Cardiac septum (tissue), 1 donor: ENCODE results near the gene NXF1. TPM values are rescaled to one million over a fixed set of nuclear protein-coding genes. Genes with fewer than 3 reads are reported as not detected.
"Not testable (repeated sequence)": the region's sequence is repeated elsewhere in the genome, so short reads cannot be mapped to it uniquely, and the experiment has no call there.

Source experiments
- DNase-seq: peaks from one replicate; pipeline ENCODE4 v3.0.0-alpha.2; 2020; ENCODE audit warnings: low spot score
- intact Hi-C: fragments of 100-400 bp; cut with DNase I; formaldehyde crosslinking; loops from one replicate; pipeline ENCODE4 v1.14.0; 2022
- long read RNA-seq: library from polyadenylated mRNA; unstranded; transcript quantifications from one replicate; pipeline ENCODE4 v2.0.0, GENCODE V29; 2021
- total RNA-seq: library from RNA; stranded (reverse); fragmentation: NEBNext Ultra II Directional; extraction: Animal tissue kit (Norgen Biotek cat#: 25700); gene quantifications from one replicate; pipeline ENCODE4 v1.2.1, GENCODE V29; 2021
- donor health status: DM: no; HTN: no; CAD: no.

The NXF1 gene
- total RNA-seq, result 36.7 TPM
- long read RNA-seq, full-length matches to known transcripts, result 4 of 25 reads
- long read RNA-seq, partial matches to known transcripts, result 16 of 25 reads
- long read RNA-seq, other reads (novel, unspliced or antisense), result 5 of 25 reads

- DNase-seq, result peak; percentile 98
- intact Hi-C loops, result loop anchor here (1.0 to 2.0 kb wide), 2 partner anchors 13 to 18 kb away; partner anchors contain the start of genes TMEM179B and TMEM223
These were observed at the start of gene NXF1 for GRCh38 chr11:62805076-62805892. Gene NXF1, minus strand, starts transcription at chr11:62805440. Its CDS starts 84 bp downstream, at chr11:62805356.

DNA sequence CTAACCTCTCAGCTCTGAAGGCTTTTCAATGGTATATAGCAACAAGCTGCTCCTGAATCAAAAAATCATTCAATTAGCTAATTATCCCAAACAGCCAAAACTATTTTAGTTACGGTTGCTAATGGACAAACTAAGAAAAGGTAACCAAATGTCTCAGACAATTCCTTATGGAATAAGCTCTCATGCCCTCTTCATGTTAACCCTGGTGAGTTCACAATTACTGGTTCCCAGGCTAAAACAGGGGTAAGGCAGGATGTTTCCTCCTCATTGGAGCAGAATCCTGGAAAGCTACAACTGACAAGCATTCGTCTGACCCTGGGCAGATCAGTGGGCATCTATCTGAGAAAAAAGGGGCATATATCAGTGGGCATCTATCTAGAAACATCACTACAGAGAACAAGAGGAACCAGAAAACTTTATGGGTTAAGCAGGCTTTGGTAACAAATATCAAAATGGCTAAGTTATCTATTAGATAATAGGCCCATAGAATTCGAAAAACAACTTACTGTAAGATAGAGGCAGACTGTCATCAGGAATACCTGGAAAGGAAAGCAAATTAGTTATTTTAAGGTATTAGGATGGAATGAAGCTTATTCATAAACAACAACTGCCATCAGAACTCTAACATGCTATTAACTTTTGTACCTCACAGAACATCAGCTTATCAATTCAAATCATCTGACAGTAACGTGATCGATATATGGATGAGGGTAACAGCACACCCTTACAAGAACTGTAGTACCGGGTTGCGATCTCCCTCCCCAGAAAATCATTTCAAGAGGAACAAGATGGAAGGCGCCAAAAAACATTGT lies 49.0 kb upstream of the NXF1 start:
- intact Hi-C loops, result loop anchor here (1.0 kb wide), 1 partner anchor 12 kb away; no protein-coding TSS in a partner anchor
- no peak for DNase-seq

DNA sequence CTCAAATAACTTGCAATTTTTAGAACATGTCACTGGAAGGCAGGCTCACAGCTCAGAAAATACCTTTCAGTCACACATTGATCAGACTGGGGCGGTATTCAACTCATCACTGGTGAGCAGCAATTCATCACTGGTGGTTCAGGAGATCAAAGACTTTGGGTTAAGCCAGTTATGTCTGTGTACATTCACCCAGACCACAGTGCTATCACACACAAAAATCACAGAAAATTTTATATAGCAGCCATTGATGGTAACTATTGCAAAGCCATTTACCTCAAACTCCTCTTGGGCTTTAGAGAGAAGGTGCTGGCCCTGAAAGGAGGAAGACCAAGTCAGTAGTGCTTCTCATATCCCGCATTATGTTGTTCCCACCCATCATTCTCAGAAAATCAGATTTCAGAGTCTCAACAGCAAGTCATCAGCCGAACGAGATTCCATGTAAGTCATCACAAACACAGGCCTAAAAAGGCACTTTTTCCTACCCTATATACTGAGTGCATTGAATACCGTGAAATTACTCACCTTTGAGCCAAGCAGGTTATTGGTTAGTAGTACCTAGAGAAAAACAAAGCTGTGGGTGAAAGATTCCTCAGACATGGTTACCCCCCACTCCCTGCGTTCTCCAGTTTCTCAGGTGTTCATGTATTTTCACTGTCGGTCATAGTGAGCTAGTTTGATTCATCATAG lies 48.2 kb upstream of the NXF1 start:
- no peak for DNase-seq
- intact Hi-C loops, result no loop called here

- no peak for DNase-seq
- intact Hi-C loops, result no loop called here
These were observed 47.4 kb upstream of the NXF1 start for GRCh38 chr11:62852523-62853188.

DNA sequence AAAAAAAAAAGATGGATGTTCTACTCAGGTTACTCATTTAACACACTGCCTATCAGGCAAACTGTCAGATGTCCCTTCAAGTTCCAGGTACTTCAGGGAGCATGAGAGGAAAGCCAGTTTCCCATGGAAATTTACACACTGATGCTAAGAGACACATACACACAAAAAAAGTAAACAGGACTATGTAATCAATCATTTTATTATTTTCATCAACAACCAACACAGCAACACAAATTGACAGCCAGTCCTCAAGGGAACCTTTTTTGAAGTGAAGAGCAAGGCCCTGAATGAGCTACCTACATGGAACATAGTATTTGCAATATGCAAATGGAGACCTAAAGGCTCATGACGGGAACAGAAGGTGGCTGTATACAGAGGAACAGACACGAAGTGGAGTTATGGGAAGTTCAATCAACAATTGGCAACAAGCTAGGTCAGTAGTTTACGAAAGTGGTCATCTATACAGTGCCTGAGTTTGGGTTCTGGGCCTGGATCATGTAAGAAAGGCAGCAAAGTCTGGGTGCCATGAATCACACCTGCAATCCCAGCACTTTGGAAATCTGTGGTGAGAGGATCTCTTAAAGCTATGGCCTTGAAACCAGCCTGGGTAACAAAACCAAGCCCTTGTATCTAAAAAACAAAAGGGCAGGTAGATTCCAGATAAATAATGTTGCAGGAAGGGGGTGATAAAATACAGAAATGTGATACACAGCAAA lies 46.7 kb upstream of the NXF1 start:
- intact Hi-C loops, result no loop called here
- no peak for DNase-seq

DNA sequence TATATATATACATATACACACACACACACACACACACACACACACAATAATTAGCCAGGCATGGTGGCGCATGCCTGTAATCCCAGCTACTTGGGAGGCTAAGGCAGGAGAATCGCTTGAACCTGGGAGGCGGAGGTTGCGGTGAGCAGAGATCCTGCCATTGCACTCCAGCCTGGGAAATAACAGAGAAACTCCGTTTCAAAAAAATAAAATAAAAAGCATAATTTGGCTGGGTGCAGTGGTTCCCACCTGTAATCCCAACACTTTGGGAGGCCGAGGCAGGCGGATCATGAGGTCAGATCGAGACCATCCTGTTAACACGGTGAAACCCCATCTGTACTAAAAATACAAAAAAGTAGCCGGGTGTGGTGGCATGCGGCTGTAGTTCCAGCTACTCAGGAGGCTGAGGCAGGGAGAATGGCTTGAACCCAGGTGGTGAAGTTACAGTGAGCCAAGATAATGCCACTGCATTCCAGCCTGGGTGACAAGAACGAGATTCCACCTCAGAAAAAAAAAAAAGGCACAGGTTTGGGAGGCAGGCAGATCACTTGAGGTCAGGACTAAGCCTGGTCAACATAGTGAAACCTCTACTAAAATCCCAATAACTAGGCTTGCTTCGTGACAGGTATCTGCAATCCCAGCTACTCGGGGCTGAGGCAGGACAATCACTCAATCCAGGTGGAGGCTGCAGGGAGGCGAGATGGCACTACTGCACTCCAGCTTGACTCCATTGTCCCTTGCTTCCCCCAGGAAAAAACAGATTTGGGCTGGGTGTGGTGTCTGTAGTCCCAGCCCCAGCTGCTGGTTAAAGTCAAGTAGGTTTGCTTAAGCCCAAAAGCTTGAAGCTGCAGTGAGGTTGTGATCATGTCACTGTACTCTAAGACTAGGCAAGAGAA lies 45.9 kb upstream of the NXF1 start:
- DNase-seq, result no peak
- intact Hi-C loops, result no loop called here

GRCh38 chr11:62847767-62848314 lies 42.6 kb upstream of the NXF1 start:
- no peak for DNase-seq
- intact Hi-C loops, result no loop called here

DNA sequence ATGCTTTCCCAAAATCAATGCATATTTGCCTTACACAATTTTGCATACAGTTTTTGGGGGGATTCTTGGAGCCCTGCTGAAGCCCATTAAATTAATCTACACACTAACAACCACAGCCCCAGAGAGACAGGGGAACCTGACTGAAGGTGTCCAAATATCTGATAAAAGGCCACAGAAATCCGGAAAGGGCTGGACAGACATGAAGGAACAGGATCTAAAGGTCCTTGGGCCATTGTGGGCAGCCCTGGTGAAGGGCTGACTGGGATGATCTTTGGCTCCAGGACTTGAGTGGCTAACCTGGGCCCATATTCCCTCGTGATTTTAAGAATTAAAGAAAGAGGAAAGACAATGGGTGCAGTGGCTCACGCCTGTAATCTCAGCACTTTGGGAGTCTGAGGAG lies 40.9 kb upstream of the NXF1 start:
- intact Hi-C loops, result no loop called here
- no peak for DNase-seq

- intact Hi-C loops, result no loop called here
- DNase-seq, result no peak
These were observed 38.9 kb upstream of the NXF1 start for GRCh38 chr11:62844154-62844553.

DNA sequence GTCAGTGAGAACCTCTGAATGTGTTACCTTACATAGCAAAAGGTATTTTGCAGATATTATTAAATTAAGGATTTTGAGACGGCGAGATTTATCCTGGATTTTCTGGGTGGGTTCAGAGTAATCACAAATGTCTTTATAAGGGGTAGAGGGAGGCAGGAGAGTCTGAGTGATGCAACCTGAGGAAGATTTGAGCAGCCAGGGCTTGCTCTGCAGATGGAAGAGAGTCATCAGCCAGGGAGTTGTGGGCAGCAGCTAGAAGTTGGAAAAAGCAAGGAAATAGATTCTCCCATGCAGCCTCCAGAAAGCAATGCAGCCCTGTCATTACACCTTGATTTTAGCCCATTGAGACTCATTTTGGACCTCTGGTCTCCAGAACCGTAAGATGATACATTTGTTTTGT lies 38.2 kb upstream of the NXF1 start:
- no peak for DNase-seq
- intact Hi-C loops, result no loop called here

GRCh38 chr11:62842891-62843290 lies 37.7 kb upstream of the NXF1 start:
- intact Hi-C loops, result loop anchor here (1.0 kb wide), 1 partner anchor 11 kb away; no protein-coding TSS in a partner anchor

GRCh38 chr11:62842171-62842741 lies 37.0 kb upstream of the NXF1 start:
- intact Hi-C loops, result loop anchor here (1.0 kb wide), 1 partner anchor 12 kb away; no protein-coding TSS in a partner anchor
- no peak for DNase-seq

More at GRCh38 chr11:62842891-62843290, 37.7 kb upstream of the NXF1 start:
- DNase-seq, result not testable (repeated sequence)

DNA sequence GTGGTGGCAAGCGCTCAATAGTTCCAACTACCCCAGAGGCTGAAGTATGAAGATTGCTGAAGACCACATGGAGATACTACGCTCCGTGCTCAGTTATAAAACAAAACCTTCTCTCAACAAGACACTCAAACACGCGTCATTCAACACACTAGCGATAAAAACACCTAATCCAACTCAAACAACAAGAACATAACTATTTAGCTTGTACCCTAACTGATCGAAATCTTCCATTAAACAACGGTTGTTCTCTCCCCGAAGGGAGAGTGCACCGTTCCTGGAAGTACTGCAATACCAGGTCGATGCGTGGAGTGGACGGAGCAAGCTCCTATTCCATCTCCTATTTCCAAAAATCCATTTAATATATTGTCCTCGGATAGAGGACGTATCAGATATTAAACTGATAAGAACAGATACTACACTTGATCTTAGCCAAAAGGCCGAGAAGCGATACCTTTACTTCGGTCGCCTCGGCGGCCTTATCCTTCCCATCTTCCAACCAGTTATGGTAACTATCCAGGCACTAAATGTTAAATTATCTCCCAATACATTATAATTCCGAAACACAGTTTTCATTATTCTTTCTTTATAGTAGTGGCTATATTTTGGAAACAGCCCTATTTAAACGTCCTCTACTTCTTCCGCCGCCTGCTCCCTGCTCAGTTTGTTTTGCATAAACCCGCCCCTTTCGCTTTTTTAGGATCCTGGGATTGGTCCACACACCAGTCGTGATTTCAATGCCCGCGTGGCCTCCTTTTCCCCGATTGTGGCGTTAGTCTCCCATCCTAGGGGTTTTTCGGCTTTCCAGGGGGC lies 36.3 kb upstream of the NXF1 start:
- intact Hi-C loops, result loop anchor here (1.0 to 2.0 kb wide), 2 partner anchors 13 to 39 kb away; partner anchors contain the start of gene SLC3A2
- DNase-seq, result peak; percentile 92

DNA sequence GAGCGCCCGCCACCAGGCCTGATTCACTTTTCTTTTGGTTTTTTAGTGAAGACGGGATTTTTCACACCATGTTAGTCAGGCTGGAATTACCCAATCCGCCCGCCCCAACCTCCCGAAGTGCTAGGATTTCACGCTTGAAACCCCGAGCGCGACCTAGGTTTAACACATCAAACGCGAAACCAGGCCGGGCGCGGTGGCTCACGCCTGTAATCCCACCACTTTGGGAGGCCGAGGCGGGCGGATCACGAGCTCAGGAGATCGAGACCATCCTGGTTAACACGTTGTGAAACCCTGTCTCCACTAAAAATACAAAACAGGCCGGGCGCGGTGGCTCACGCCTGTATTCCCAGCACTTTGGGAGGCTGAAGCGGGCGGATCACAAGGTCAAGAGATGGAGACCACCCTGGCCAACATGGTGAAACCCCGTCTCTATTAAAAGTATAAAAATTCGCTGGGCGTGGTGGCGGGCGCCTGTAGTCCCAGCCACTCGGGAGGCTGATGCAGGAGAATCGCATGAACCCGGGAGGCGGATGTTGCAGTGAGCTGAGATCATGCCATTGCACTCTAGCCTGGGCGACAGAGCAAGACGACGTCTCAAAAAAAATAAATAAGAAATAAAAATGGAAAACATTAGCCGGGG lies 35.6 kb upstream of the NXF1 start:
- intact Hi-C loops, result loop anchor here (2.0 kb wide), 1 partner anchor 40 kb away; the partner anchor contains the start of gene SLC3A2
- peak; percentile 79 for DNase-seq
